HG03432 (cell line): ENCODE measurements around the gene SPINT1.

Experiments used
- ATAC-seq: cut with Tn5 transposase; IDR thresholded peaks from one replicate; pipeline ENCODE4 v1.9.1; 2021; ENCODE audit warnings: mild to moderate bottlenecking, moderate library complexity; ENCODE audit not compliant: unreplicated experiment

The SPINT1 gene

GRCh38 chr15:40828447-40829036 lies 15.3 kb upstream of the SPINT1 start, which contains the start of gene PPP1R14D:
Gene PPP1R14D (minus strand): TSS chr15:40828708. CDS start chr15:40828641, 67 bp downstream.
- ATAC-seq = no peak

- no peak for ATAC-seq
These were observed 14.7 kb upstream of the SPINT1 start for GRCh38 chr15:40829115-40829514.

GRCh38 chr15:40830884-40831283 lies 13.0 kb upstream of the SPINT1 start:
- ATAC-seq = no peak

GRCh38 chr15:40831861-40832260 lies 12.0 kb upstream of the SPINT1 start:
- no peak for ATAC-seq

- no peak for ATAC-seq
These were observed 10.9 kb upstream of the SPINT1 start for GRCh38 chr15:40832903-40833302.

GRCh38 chr15:40836020-40836419 lies 7.8 kb upstream of the SPINT1 start:
- no peak for ATAC-seq

- ATAC-seq = no peak
These were observed 5.1 kb upstream of the SPINT1 start for GRCh38 chr15:40838756-40839155.

- ATAC-seq = no peak
These were observed 2.1 kb upstream of the SPINT1 start for GRCh38 chr15:40841741-40842140.

GRCh38 chr15:40843261-40843884 lies 475 bp upstream of the SPINT1 start:
- no peak for ATAC-seq

GRCh38 chr15:40844696-40845030 lies 815 bp downstream of the SPINT1 start:
- ATAC-seq = no peak

GRCh38 chr15:40845036-40845435 lies 1.2 kb downstream of the SPINT1 start:
- ATAC-seq = no peak

GRCh38 chr15:40845511-40846284 lies 1.9 kb downstream of the SPINT1 start:
- ATAC-seq = no peak

- peak; percentile 17 for ATAC-seq
These were observed 3.0 kb downstream of the SPINT1 start for GRCh38 chr15:40846841-40847222.

GRCh38 chr15:40847223-40847961 lies 3.5 kb downstream of the SPINT1 start:
- ATAC-seq = peak; percentile 79

- no peak for ATAC-seq
These were observed 6.8 kb downstream of the SPINT1 start for GRCh38 chr15:40850576-40851112.

GRCh38 chr15:40852529-40852928 lies 8.7 kb downstream of the SPINT1 start:
- no peak for ATAC-seq

GRCh38 chr15:40853241-40853890 lies 9.5 kb downstream of the SPINT1 start:
- ATAC-seq = no peak

GRCh38 chr15:40854161-40854560 lies 10.3 kb downstream of the SPINT1 start:
- ATAC-seq = no peak

GRCh38 chr15:40855706-40856234 lies 11.9 kb downstream of the SPINT1 start:
- no peak for ATAC-seq

GRCh38 chr15:40856746-40857145 lies 12.9 kb downstream of the SPINT1 start:
- ATAC-seq = no peak
